Transverse colon (tissue), 4 donors: ENCODE data around the gene PPM1A.

ENCODE experiments used
- CTCF ChIP-seq, 5 experiments: fragments of 200-600 bp in 3 of 5; fragments of 450-650 bp in 2 of 5; sonication (generic) in 3 of 5; IDR thresholded peaks; 1 replicate in 2 of 5; 2 replicates in 3 of 5; pipeline ENCODE4 v1.5.1; 2016 to 2017; ENCODE audit warnings: antibody characterized with exemption in 5 of 5, inconsistent platforms in 3 of 5, mild to moderate bottlenecking in 2 of 5, moderate library complexity in 1 of 5
- EP300 ChIP-seq: sonication (generic); formaldehyde crosslinking; IDR thresholded peaks from one replicate; pipeline ENCODE4 v1.6.1; 2017; ENCODE audit warnings: antibody characterized with exemption, low read depth
- POLR2A ChIP-seq: fragments of 450-650 bp; IDR thresholded peaks from one replicate; pipeline ENCODE4 v1.6.1; 2016; ENCODE audit warnings: antibody characterized with exemption, mild to moderate bottlenecking, moderate library complexity
- POLR2AphosphoS5 ChIP-seq, 3 donors: sonication (generic); formaldehyde crosslinking; IDR thresholded peaks; one replicate each; pipeline ENCODE4 v1.6.1; 2016; ENCODE audit warnings: antibody characterized with exemption in 3 of 3

- no peak for TF ChIP-seq POLR2A
- TF ChIP-seq CTCF (IDR thresholded peaks at IDR 0.05): no peak
- no peak for TF ChIP-seq EP300
- no peak for TF ChIP-seq POLR2AphosphoS5 (IDR thresholded peaks at IDR 0.05)
Measured at GRCh38 chr14:60233891-60234290, 15.1 kb upstream of the PPM1A start.
